Prostate gland (tissue), 2 donors: ENCODE measurements around the gene ADCY1.

Experiments
- CTCF ChIP-seq, 4 experiments: fragments of 200-600 bp in 2 of 4; fragments of 450-650 bp in 2 of 4; sonication (generic) in 2 of 4; IDR thresholded peaks; 1 replicate in 3 of 4; 2 replicates in 1 of 4; pipeline ENCODE4 v1.5.1; 2016 to 2019; ENCODE audit warnings: antibody characterized with exemption in 4 of 4, mild to moderate bottlenecking in 2 of 4, moderate library complexity in 2 of 4
- POLR2AphosphoS5 ChIP-seq: sonication (generic); formaldehyde crosslinking; IDR thresholded peaks from one replicate; pipeline ENCODE4 v1.6.1; 2017; ENCODE audit warnings: antibody characterized with exemption

- TF ChIP-seq CTCF (IDR thresholded peaks at IDR 0.05) (no peak), POLR2AphosphoS5 (no peak)
Measured at GRCh38 chr7:45593877-45594276, 19.7 kb downstream of the ADCY1 start.
